GM10266 (cell line): ENCODE data around the gene SAE1.

ENCODE experiments used
- DNase-seq: peaks from one replicate; pipeline ENCODE4 v3.0.0; 2012; ENCODE audit errors: extremely low spot score
- CTCF ChIP-seq: IDR thresholded peaks from 2 replicates; pipeline ENCODE4 v1.5.1; 2012; ENCODE audit warnings: mild to moderate bottlenecking, low read depth; ENCODE audit not compliant: control insufficient read depth, insufficient read depth; ENCODE audit errors: missing control alignments

Gene SAE1

GRCh38 chr19:47157431-47158321, 27.0 kb downstream of the SAE1 start:
- no peak for DNase-seq
- no peak for TF ChIP-seq CTCF

GRCh38 chr19:47158367-47158791, 27.7 kb downstream of the SAE1 start:
- TF ChIP-seq CTCF = no peak
- no peak for DNase-seq

DNA sequence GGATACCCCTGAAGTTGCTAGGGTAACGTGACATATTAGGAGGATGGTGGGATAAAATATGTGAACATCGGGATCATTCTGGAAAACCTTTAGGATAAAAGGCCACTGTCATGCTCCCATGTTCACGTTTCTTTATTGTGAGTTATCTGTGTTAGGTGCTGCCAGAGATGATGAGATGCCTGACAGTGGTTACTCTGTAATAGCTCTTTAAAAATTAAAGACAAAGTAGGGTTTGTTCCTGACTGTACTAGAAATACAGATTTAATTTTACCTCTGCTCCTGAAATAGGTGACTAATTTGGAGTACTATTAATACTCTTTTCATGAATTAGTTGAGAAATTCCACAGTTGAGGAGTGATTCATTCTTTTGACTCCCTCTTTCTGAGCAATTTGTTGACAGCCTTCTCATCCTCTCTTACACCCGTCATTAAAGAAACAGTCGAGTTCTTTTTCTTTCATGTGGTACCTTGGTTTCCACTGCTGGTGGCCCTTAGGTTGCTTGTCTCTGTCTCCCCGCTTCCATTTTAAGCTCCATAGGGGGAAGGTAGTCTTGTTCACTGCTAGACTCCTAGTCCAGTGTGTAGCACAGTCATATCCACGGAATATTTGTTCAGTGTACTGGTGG, 28.4 kb downstream of the SAE1 start:
- no peak for DNase-seq
- no peak for TF ChIP-seq CTCF

DNA sequence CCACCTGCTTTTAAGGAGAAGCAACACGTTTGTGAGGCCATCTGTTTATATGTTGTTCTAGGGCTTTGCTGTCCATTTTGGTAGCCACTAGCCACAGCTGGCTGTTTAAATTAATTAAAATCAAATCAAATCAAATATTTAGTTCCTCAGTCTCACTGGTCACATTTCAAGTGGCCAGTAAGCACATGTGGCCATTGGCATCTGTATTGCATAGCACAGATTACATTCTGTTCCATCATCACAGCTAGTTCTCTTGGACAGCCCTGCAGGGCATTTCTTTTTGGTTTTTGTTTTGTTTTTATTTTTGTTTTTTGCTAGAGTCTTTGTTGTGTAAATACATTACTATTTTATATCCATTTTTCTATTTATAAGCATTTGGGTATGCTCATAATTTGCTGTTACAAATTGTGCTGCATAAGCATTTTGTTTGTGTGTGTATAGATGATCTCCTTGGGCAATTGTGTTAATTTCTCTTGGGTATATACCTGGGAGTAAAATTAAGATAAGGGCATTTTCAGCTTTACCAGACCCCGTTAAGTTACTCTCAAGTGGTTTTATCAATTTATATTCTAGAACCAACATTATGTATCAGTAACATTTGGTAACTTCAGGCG, 31.3 kb downstream of the SAE1 start:
- no peak for TF ChIP-seq CTCF
- no peak for DNase-seq

GRCh38 chr19:47168065-47168464, 37.4 kb downstream of the SAE1 start:
- no peak for DNase-seq
- TF ChIP-seq CTCF = no peak

DNA sequence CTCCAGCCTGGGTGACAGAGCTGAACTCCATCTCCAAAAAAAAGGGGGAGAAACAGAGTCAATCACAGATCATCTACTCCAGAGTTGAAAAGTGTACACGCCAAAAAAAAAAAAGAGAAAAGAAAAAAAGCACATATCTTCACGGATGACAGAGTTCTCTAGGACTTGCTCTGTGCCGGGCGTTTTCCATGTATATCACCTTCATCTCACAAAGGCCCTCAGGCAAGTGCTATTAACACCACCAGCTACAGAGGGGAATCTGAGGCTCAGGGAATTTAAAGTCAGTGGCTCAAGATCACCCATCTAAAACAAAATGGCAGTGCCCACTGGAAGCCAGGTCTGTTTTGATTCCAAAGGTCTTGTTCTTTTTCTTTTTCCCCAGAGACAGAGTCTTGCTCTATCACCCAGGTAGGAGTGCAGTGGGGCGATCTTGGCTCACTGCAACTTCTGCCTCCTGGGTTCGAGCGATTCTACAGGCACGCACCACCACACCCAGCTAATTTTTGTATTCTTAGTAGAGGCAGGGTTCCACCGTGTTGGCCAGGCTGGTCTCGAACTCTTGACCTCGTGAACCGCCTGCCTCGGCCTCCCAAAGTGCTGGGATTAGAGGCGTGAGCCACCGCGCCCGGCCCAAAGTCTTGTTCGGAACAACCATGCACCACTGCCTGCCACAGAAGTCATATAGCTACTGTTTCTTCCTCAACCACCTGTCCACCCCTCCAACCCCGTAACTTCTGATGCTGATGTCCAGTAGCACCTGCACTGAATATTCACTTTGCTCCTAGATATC, 42.2 kb downstream of the SAE1 start:
- no peak for DNase-seq
- no peak for TF ChIP-seq CTCF
